Sigmoid colon (tissue), 7 donors: ENCODE data around the gene KCNMB1. TPM values are rescaled to one million over a fixed set of nuclear protein-coding genes. Genes with fewer than 3 reads are reported as not detected.

Source experiments
- DNase-seq: peaks from one replicate; pipeline ENCODE4 v3.0.0-alpha.2; 2019
- H3K27ac ChIP-seq, 4 donors: fragments of 200-600 bp; sonication (generic); one replicate each; pipeline ENCODE4 v1.5.1; 2016 to 2019; ENCODE audit warnings: mild to moderate bottlenecking in 1 of 4
- H3K27me3 ChIP-seq, 3 donors: fragments of 200-600 bp; sonication (generic); one replicate each; pipeline ENCODE4 v1.5.1; 2019; ENCODE audit warnings: mild to moderate bottlenecking in 1 of 3
- H3K36me3 ChIP-seq, 4 donors: fragments of 200-600 bp; sonication (generic); one replicate each; pipeline ENCODE4 v1.5.1; 2016 to 2019
- H3K4me1 ChIP-seq, 4 donors: fragments of 200-600 bp; sonication (generic); one replicate each; pipeline ENCODE4 v1.5.1; 2017 to 2019
- H3K4me3 ChIP-seq, 4 donors: fragments of 200-600 bp; sonication (generic); one replicate each; pipeline ENCODE4 v1.5.1; 2017 to 2019; ENCODE audit warnings: mild to moderate bottlenecking in 2 of 4, moderate library complexity in 1 of 4
- H3K9me3 ChIP-seq, 4 donors: fragments of 200-600 bp in 3 of 4; sonication (generic) in 3 of 4; one replicate each; pipeline versions ENCODE4 v1.5.1 to v1.6.1; 2013 to 2019
- CTCF ChIP-seq, 4 experiments: fragments of 450-650 bp in 3 of 4; fragments of 200-600 bp in 1 of 4; IDR thresholded peaks; one replicate each; pipeline ENCODE4 v1.5.1; 2016 to 2019; ENCODE audit warnings: antibody characterized with exemption in 4 of 4, mild to moderate bottlenecking in 3 of 4, moderate library complexity in 2 of 4
- EP300 ChIP-seq, 4 donors: sonication (generic); formaldehyde crosslinking; IDR thresholded peaks; one replicate each; pipeline ENCODE4 v1.6.1; 2017; ENCODE audit warnings: antibody characterized with exemption in 4 of 4
- POLR2A ChIP-seq, 2 donors: fragments of 450-650 bp; IDR thresholded peaks; one replicate each; pipeline ENCODE4 v1.6.1; 2016; ENCODE audit warnings: antibody characterized with exemption in 2 of 2, mild to moderate bottlenecking in 2 of 2, moderate library complexity in 2 of 2
- POLR2AphosphoS5 ChIP-seq, 4 donors: sonication (generic); formaldehyde crosslinking; IDR thresholded peaks; one replicate each; pipeline ENCODE4 v1.6.1; 2017; ENCODE audit warnings: antibody characterized with exemption in 4 of 4
- WGBS, 2 donors: extraction: QIAGEN DNeasy Blood & Tissue Kit; methylation state at CpG; one replicate each; pipeline ENCODE4 v1.1.7; 2013; 5-methylcytosine and 5-hydroxymethylcytosine counted together
- intact Hi-C: fragments of 100-400 bp; cut with DNase I; formaldehyde crosslinking; loops from one replicate; pipeline ENCODE4 v1.15.1; 2023
- polyA plus RNA-seq, 3 donors: library from polyadenylated mRNA; stranded (reverse); fragments of 200-250 nt; gene quantifications; one replicate each; pipeline ENCODE4 v1.2.3, GENCODE V29; 2013
- total RNA-seq, 4 donors: library from RNA; depleted of rRNA; stranded (reverse); fragments of >200 nt; gene quantifications; one replicate each; pipeline ENCODE4 v1.1.0, GENCODE V29; 2016
- donor health status: healthy with polysubstance abuse.
- donor health status: Bipolar disorder and iron deficiency.
- donor health status: healthy.

The KCNMB1 gene
- total and polyA plus RNA-seq, 7 donors, result 0.46 to 59.8 (median 38.6) TPM

- H3K4me1 ChIP-seq, result peaks cover 0 to 17% (median 6%) of the 10 kb centered on the region in 4 donors
- 68 to 79% methylated on average over 4 of the region's 4 CpGs for WGBS, 2 donors
- no peaks in the 10 kb centered on the region for H3K27me3 ChIP-seq
- intact Hi-C loops, result no loop called here
- no peak overlapping the region for H3K4me3 ChIP-seq
- H3K27ac ChIP-seq, result no peak overlapping the region
- TF ChIP-seq POLR2A (IDR thresholded peaks at IDR 0.05), result no peak
- DNase-seq, result no peak
- peaks cover 0 to 8% (median 0%) of the 10 kb centered on the region in 4 donors for H3K36me3 ChIP-seq
- H3K9me3 ChIP-seq, result no peaks in the 10 kb centered on the region
Measured at GRCh38 chr5:170416526-170416925, 27.4 kb upstream of the KCNMB1 start.

- 85 to 92% methylated on average over 6 of the region's 6 CpGs for WGBS, 2 donors
- Histone ChIP-seq H3K27me3 (no peaks in the 10 kb centered on the region), H3K9me3 (no peaks in the 10 kb centered on the region), H3K4me1 (peaks cover 0 to 12% (median 3%) of the 10 kb centered on the region in 4 donors), H3K4me3 (no peak overlapping the region), H3K27ac (no peak overlapping the region), H3K36me3 (peaks cover 0 to 8% (median 0%) of the 10 kb centered on the region in 4 donors)
- no peak for DNase-seq
- no peak for TF ChIP-seq POLR2AphosphoS5 (IDR thresholded peaks at IDR 0.05)
- TF ChIP-seq EP300 (IDR thresholded peaks at IDR 0.05), result no peak
- TF ChIP-seq POLR2A (IDR thresholded peaks at IDR 0.05), result no peak
- no peak for TF ChIP-seq CTCF (IDR thresholded peaks at IDR 0.05)
- intact Hi-C loops, result no loop called here
Measured at GRCh38 chr5:170414786-170415185, 25.6 kb upstream of the KCNMB1 start.

GRCh38 chr5:170413897-170414296 lies 24.7 kb upstream of the KCNMB1 start:
- Histone ChIP-seq H3K4me1 (peaks cover 0 to 10% (median 4%) of the 10 kb centered on the region in 4 donors), H3K4me3 (no peak overlapping the region), H3K27ac (no peak overlapping the region), H3K36me3 (peaks cover 0 to 8% (median 0%) of the 10 kb centered on the region in 4 donors), H3K9me3 (no peaks in the 10 kb centered on the region), H3K27me3 (no peaks in the 10 kb centered on the region)
- no peak for DNase-seq
- WGBS, 2 donors, result 86 to 92% methylated on average over 3 of the region's 3 CpGs
- intact Hi-C loops, result no loop called here
- TF ChIP-seq EP300 (IDR thresholded peaks at IDR 0.05) (no peak), POLR2AphosphoS5 (IDR thresholded peaks at IDR 0.05) (no peak), POLR2A (IDR thresholded peaks at IDR 0.05) (no peak), CTCF (IDR thresholded peaks at IDR 0.05) (no peak)

GRCh38 chr5:170411100-170411499 lies 21.9 kb upstream of the KCNMB1 start:
- Histone ChIP-seq H3K9me3 (no peaks in the 10 kb centered on the region), H3K27ac (no peak overlapping the region), H3K4me1 (peaks cover 0 to 24% (median 17%) of the 10 kb centered on the region in 4 donors), H3K36me3 (peaks cover 0 to 8% (median 0%) of the 10 kb centered on the region in 4 donors), H3K27me3 (no peaks in the 10 kb centered on the region), H3K4me3 (no peak overlapping the region)
- WGBS, 2 donors, result 83 to 89% methylated on average over 3 of the region's 3 CpGs
- intact Hi-C loops, result no loop called here
- TF ChIP-seq EP300 (IDR thresholded peaks at IDR 0.05), result no peak
- TF ChIP-seq POLR2A (IDR thresholded peaks at IDR 0.05), result no peak
- no peak for TF ChIP-seq CTCF (IDR thresholded peaks at IDR 0.05)
- no peak for DNase-seq

GRCh38 chr5:170410401-170410800 lies 21.2 kb upstream of the KCNMB1 start:
- intact Hi-C loops, result no loop called here
- H3K27me3 ChIP-seq, result no peaks in the 10 kb centered on the region
- H3K36me3 ChIP-seq, result peaks cover 0 to 8% (median 0%) of the 10 kb centered on the region in 4 donors
- H3K9me3 ChIP-seq, result no peaks in the 10 kb centered on the region
- no peak overlapping the region for H3K4me3 ChIP-seq
- no peak for DNase-seq
- no peak overlapping the region for H3K27ac ChIP-seq
- no peak for TF ChIP-seq CTCF (IDR thresholded peaks at IDR 0.05)
- TF ChIP-seq POLR2AphosphoS5 (IDR thresholded peaks at IDR 0.05), result no peak
- TF ChIP-seq POLR2A (IDR thresholded peaks at IDR 0.05), result no peak
- TF ChIP-seq EP300 (IDR thresholded peaks at IDR 0.05), result no peak
- 94% methylated on average over 2 of the region's 2 CpGs for WGBS, 2 donors
- peaks cover 0 to 24% (median 17%) of the 10 kb centered on the region in 4 donors for H3K4me1 ChIP-seq
